Sigmoid colon (tissue), 7 donors: ENCODE data around the gene FUBP3. TPM values are rescaled to one million over a fixed set of nuclear protein-coding genes. Genes with fewer than 3 reads are reported as not detected.

Experiments used
- DNase-seq: peaks from one replicate; pipeline ENCODE4 v3.0.0-alpha.2; 2019
- H3K27ac ChIP-seq, 4 donors: fragments of 200-600 bp; sonication (generic); one replicate each; pipeline ENCODE4 v1.5.1; 2016 to 2019; ENCODE audit warnings: mild to moderate bottlenecking in 1 of 4
- H3K27me3 ChIP-seq, 3 donors: fragments of 200-600 bp; sonication (generic); one replicate each; pipeline ENCODE4 v1.5.1; 2019; ENCODE audit warnings: mild to moderate bottlenecking in 1 of 3
- H3K36me3 ChIP-seq, 4 donors: fragments of 200-600 bp; sonication (generic); one replicate each; pipeline ENCODE4 v1.5.1; 2016 to 2019
- H3K4me1 ChIP-seq, 4 donors: fragments of 200-600 bp; sonication (generic); one replicate each; pipeline ENCODE4 v1.5.1; 2017 to 2019
- H3K4me3 ChIP-seq, 4 donors: fragments of 200-600 bp; sonication (generic); one replicate each; pipeline ENCODE4 v1.5.1; 2017 to 2019; ENCODE audit warnings: mild to moderate bottlenecking in 2 of 4, moderate library complexity in 1 of 4
- H3K9me3 ChIP-seq, 4 donors: fragments of 200-600 bp in 3 of 4; sonication (generic) in 3 of 4; one replicate each; pipeline versions ENCODE4 v1.5.1 to v1.6.1; 2013 to 2019
- EP300 ChIP-seq, 4 donors: sonication (generic); formaldehyde crosslinking; IDR thresholded peaks; one replicate each; pipeline ENCODE4 v1.6.1; 2017; ENCODE audit warnings: antibody characterized with exemption in 4 of 4
- POLR2A ChIP-seq, 2 donors: fragments of 450-650 bp; IDR thresholded peaks; one replicate each; pipeline ENCODE4 v1.6.1; 2016; ENCODE audit warnings: antibody characterized with exemption in 2 of 2, mild to moderate bottlenecking in 2 of 2, moderate library complexity in 2 of 2
- POLR2AphosphoS5 ChIP-seq, 4 donors: sonication (generic); formaldehyde crosslinking; IDR thresholded peaks; one replicate each; pipeline ENCODE4 v1.6.1; 2017; ENCODE audit warnings: antibody characterized with exemption in 4 of 4
- WGBS, 2 donors: extraction: QIAGEN DNeasy Blood & Tissue Kit; methylation state at CpG; one replicate each; pipeline ENCODE4 v1.1.7; 2013; 5-methylcytosine and 5-hydroxymethylcytosine counted together
- intact Hi-C: fragments of 100-400 bp; cut with DNase I; formaldehyde crosslinking; loops from one replicate; pipeline ENCODE4 v1.15.1; 2023
- polyA plus RNA-seq, 3 donors: library from polyadenylated mRNA; stranded (reverse); fragments of 200-250 nt; gene quantifications; one replicate each; pipeline ENCODE4 v1.2.3, GENCODE V29; 2013
- total RNA-seq, 4 donors: library from RNA; depleted of rRNA; stranded (reverse); fragments of >200 nt; gene quantifications; one replicate each; pipeline ENCODE4 v1.1.0, GENCODE V29; 2016
- TF ChIP-seq, protein P1 (sequence below), 4 experiments: fragments of 450-650 bp in 3 of 4; fragments of 200-600 bp in 1 of 4; IDR thresholded peaks; one replicate each; pipeline ENCODE4 v1.5.1; 2016 to 2019; ENCODE audit warnings: antibody characterized with exemption in 4 of 4, mild to moderate bottlenecking in 3 of 4, moderate library complexity in 2 of 4
- donor health status: healthy with polysubstance abuse.
- donor health status: Bipolar disorder and iron deficiency.
- donor health status: healthy.

Gene FUBP3
- total and polyA plus RNA-seq, 7 donors: 19.4 to 44.4 (median 41.3) TPM

DNA sequence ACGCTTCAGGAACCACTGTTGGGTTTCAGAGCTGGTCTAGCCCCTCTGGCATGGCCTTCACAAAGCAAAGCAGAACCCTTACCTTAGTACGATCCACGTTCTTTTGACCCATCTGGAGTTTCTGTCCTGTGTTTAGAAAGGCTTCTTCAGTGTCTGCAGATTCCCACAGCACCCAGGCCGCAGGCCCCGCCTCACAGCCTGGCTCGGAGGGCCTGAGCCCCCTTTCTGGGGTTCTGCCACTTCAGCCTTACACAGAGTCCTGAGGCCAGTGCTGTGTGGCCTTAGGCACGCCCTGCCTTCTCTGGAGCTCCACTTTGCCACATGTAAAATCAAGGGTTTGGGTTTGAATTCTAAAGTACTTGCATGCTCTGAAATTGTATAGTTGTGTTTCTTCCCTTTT is 53.5 kb downstream of the FUBP3 start:
- Histone ChIP-seq H3K27ac (no peak overlapping the region), H3K36me3 (peaks cover 55 to 97% (median 74%) of the 10 kb centered on the region in 4 donors), H3K4me3 (no peak overlapping the region), H3K27me3 (no peaks in the 10 kb centered on the region), H3K4me1 (no peaks in the 10 kb centered on the region), H3K9me3 (no peaks in the 10 kb centered on the region)
- no peak for DNase-seq
- TF ChIP-seq, protein P1, sequence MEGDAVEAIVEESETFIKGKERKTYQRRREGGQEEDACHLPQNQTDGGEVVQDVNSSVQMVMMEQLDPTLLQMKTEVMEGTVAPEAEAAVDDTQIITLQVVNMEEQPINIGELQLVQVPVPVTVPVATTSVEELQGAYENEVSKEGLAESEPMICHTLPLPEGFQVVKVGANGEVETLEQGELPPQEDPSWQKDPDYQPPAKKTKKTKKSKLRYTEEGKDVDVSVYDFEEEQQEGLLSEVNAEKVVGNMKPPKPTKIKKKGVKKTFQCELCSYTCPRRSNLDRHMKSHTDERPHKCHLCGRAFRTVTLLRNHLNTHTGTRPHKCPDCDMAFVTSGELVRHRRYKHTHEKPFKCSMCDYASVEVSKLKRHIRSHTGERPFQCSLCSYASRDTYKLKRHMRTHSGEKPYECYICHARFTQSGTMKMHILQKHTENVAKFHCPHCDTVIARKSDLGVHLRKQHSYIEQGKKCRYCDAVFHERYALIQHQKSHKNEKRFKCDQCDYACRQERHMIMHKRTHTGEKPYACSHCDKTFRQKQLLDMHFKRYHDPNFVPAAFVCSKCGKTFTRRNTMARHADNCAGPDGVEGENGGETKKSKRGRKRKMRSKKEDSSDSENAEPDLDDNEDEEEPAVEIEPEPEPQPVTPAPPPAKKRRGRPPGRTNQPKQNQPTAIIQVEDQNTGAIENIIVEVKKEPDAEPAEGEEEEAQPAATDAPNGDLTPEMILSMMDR (IDR thresholded peaks at IDR 0.05): no peak
- TF ChIP-seq POLR2AphosphoS5 (IDR thresholded peaks at IDR 0.05) (no peak), POLR2A (IDR thresholded peaks at IDR 0.05) (no peak), EP300 (IDR thresholded peaks at IDR 0.05) (no peak)
- WGBS, 2 donors: 94 to 96% methylated on average over 7 of the region's 7 CpGs
- intact Hi-C loops: no loop called here

GRCh38 chr9:130633336-130634190 is 54.2 kb downstream of the FUBP3 start:
- WGBS, 2 donors: 94 to 97% methylated on average over 25 of the region's 25 CpGs
- DNase-seq: no peak
- no peaks in the 10 kb centered on the region for H3K4me1 ChIP-seq
- intact Hi-C loops: no loop called here
- no peak overlapping the region for H3K27ac ChIP-seq
- no peak overlapping the region for H3K4me3 ChIP-seq
- H3K27me3 ChIP-seq: no peaks in the 10 kb centered on the region
- H3K36me3 ChIP-seq: peaks cover 55 to 98% (median 74%) of the 10 kb centered on the region in 4 donors
- no peaks in the 10 kb centered on the region for H3K9me3 ChIP-seq
- no peak for TF ChIP-seq POLR2A (IDR thresholded peaks at IDR 0.05)
- TF ChIP-seq POLR2AphosphoS5 (IDR thresholded peaks at IDR 0.05): no peak

DNA sequence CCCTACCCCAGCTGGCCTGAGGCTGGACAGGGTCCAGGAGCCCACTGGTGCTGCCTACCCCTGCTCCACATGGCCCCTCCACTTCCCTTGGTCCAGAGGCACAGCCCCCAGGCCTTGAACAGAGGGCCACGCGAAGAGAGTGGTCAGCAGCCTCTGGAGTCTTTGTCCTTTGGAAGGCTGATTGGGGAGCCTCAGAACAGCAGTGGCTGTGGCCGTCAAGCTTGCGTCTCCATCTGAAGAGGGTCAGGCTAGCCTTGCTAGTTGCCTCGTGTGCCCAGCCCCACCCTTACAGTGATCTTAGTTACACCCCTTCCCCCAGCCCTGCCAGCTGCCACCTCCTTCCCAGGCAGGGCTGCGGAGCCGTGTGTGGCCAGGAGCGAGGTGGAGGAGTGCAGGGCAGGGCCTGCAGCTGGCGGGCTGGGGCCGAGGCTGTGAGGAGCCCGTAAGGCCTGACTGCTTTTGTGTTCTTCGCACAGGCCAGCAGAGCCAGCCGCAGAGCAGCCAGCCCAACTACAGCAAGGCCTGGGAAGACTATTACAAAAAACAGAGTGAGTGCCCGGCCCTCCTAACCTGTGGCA is 54.9 kb downstream of the FUBP3 start:
- WGBS, 2 donors: 90 to 93% methylated on average over 14 of the region's 14 CpGs
- intact Hi-C loops: no loop called here
- Histone ChIP-seq H3K27ac (no peak overlapping the region), H3K4me1 (no peaks in the 10 kb centered on the region), H3K4me3 (no peak overlapping the region), H3K27me3 (no peaks in the 10 kb centered on the region), H3K36me3 (peaks cover 55 to 93% (median 72%) of the 10 kb centered on the region in 4 donors), H3K9me3 (no peaks in the 10 kb centered on the region)
- TF ChIP-seq, protein P1 (IDR thresholded peaks at IDR 0.05): no peak
- no peak for TF ChIP-seq POLR2AphosphoS5 (IDR thresholded peaks at IDR 0.05)
- no peak for TF ChIP-seq EP300 (IDR thresholded peaks at IDR 0.05)
- TF ChIP-seq POLR2A (IDR thresholded peaks at IDR 0.05): no peak
- no peak for DNase-seq

DNA sequence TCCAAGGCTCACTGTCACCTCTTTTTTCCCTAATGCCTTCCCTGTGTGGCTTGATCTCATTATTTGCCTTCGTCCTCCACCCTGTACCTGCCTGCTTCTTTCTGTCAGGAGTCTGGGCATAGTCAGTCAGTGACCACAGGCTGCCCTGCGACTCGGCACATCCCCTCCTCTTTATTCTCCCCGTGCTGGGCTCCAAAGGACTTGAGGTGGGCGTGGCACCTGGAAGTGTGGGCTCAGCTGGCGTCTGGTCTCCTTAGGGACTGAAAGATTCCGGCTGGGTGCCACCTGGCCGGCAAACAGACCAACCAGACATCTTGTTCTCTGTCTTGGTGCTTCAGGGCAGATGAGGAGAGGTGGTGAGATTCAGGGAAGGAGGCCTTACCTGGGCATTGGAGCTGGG is 55.4 kb downstream of the FUBP3 start:
- intact Hi-C loops: no loop called here
- no peaks in the 10 kb centered on the region for H3K9me3 ChIP-seq
- no peaks in the 10 kb centered on the region for H3K4me1 ChIP-seq
- H3K36me3 ChIP-seq: peaks cover 54 to 88% (median 67%) of the 10 kb centered on the region in 4 donors
- DNase-seq: no peak
- WGBS, 2 donors: 72 to 90% methylated on average over 8 of the region's 8 CpGs
- no peak overlapping the region for H3K27ac ChIP-seq
- no peaks in the 10 kb centered on the region for H3K27me3 ChIP-seq
- no peak overlapping the region for H3K4me3 ChIP-seq
- TF ChIP-seq EP300 (IDR thresholded peaks at IDR 0.05) (no peak), POLR2A (IDR thresholded peaks at IDR 0.05) (no peak), POLR2AphosphoS5 (IDR thresholded peaks at IDR 0.05) (no peak)
- TF ChIP-seq, protein P1 (IDR thresholded peaks at IDR 0.05): no peak

GRCh38 chr9:130635306-130635705 is 55.9 kb downstream of the FUBP3 start:
- peaks cover 49 to 82% (median 62%) of the 10 kb centered on the region in 4 donors for H3K36me3 ChIP-seq
- H3K27me3 ChIP-seq: no peaks in the 10 kb centered on the region
- TF ChIP-seq, protein P1 (IDR thresholded peaks at IDR 0.05): no peak
- no peak for TF ChIP-seq POLR2A (IDR thresholded peaks at IDR 0.05)
- TF ChIP-seq POLR2AphosphoS5 (IDR thresholded peaks at IDR 0.05): no peak
- TF ChIP-seq EP300 (IDR thresholded peaks at IDR 0.05): no peak
- H3K4me1 ChIP-seq: no peaks in the 10 kb centered on the region
- H3K9me3 ChIP-seq: no peaks in the 10 kb centered on the region
- DNase-seq: no peak
- no peak overlapping the region for H3K4me3 ChIP-seq
- intact Hi-C loops: no loop called here
- 94 to 96% methylated on average over 6 of the region's 6 CpGs for WGBS, 2 donors
- no peak overlapping the region for H3K27ac ChIP-seq
